VCaP (cell line): ENCODE results near the gene SLAMF6.

Experiments used
- H3K27ac ChIP-seq: fragments of 450-650 bp; 2 replicates; pipeline ENCODE4 v1.5.1; 2017
- TF ChIP-seq, protein P1 (sequence below): fragments of 450-650 bp; conservative IDR thresholded peaks from 2 replicates; pipeline ENCODE4 v1.5.1; 2017; ENCODE audit warnings: mild to moderate bottlenecking, moderate library complexity

The SLAMF6 gene

DNA sequence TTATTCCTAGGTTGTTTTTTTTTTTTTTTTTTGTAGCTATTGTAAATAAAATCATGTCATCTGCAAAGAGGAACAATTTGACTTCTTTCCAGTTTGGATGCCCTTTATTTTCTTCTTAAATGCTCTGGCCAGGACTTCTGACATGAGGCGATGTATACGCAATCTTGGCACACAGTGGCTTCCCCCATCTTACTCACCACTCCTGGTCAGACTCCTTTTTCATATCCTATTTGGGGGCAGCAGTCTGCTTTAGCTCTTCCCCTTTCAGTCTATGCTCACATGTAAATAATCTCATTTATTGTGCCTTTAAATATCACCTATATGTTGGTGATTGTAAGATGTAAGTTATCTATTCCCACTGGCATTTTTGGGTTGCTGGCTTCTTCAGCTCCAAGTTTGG lies 56.1 kb downstream of the SLAMF6 start:
- no peak overlapping the region for H3K27ac ChIP-seq
- TF ChIP-seq, protein P1, sequence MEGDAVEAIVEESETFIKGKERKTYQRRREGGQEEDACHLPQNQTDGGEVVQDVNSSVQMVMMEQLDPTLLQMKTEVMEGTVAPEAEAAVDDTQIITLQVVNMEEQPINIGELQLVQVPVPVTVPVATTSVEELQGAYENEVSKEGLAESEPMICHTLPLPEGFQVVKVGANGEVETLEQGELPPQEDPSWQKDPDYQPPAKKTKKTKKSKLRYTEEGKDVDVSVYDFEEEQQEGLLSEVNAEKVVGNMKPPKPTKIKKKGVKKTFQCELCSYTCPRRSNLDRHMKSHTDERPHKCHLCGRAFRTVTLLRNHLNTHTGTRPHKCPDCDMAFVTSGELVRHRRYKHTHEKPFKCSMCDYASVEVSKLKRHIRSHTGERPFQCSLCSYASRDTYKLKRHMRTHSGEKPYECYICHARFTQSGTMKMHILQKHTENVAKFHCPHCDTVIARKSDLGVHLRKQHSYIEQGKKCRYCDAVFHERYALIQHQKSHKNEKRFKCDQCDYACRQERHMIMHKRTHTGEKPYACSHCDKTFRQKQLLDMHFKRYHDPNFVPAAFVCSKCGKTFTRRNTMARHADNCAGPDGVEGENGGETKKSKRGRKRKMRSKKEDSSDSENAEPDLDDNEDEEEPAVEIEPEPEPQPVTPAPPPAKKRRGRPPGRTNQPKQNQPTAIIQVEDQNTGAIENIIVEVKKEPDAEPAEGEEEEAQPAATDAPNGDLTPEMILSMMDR: no peak

DNA sequence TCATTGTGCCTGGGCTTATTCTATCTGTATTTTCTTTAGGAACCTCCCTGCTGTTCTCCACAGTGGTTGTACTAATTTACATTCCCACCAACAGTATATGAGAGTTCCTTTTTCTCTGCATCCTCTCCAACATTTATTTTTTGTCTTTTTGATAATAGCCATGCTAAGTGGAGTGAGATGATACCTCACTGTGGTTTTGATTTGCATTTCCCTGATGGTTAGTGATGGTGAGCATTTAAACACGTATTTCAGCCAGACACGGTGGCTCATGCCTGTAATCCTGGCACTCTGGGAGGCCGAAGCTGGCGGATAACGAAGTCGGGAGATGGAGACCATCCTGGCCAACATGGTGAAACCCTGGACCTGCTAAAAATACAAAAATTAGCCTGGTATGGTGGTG lies 57.9 kb downstream of the SLAMF6 start:
- TF ChIP-seq, protein P1: no peak
- no peak overlapping the region for H3K27ac ChIP-seq

DNA sequence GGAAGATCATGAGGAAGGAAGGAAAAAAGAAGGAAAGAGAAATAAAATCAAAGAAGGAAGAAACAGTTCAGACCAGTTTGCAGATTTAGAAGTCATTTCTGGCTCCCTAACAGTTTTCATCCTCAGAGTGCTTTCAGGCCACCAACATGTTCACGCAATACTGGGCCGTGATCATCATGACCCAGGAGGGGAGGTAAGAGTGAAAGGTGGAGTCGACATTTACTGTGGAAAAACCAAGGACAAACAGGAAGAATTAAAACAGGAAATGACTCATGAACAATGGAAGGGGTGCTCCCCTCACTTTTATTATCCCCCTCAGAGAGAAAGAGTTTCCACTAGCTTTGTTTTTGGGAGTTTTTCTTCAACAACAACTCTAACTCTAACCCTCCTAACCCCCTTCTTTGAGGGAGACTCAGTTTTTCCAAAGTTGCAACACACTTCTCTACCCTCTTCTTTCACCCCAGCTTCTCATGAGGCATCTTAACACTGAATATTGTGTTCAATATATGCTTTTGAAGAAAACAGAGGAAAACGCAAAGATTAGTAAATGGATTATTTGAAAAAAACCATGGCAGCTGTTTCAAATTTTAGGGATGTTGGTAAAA lies 62.3 kb downstream of the SLAMF6 start:
- H3K27ac ChIP-seq: no peak overlapping the region
- TF ChIP-seq, protein P1: no peak

DNA sequence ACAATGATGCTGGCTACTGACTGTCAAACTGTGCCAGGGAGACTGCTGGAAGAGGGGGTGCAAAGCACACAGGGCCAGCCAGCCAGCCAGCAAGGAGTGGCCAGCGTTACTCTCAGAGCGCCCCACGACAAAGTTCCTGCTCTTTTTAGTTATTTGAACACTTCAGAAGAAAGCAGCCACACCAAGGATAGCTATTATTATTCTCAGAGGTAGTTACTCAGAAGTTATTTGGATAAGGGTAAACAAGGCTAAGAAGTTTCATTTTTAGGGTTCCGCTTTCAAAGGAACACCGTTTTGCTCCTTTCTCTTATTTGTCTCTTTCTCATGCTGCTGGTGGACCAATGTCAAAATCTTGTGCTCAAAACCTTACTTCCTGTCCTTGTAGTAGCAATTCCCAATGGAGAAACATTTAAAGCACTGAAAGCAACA lies 62.8 kb downstream of the SLAMF6 start:
- H3K27ac ChIP-seq: no peak overlapping the region
- TF ChIP-seq, protein P1: no peak

DNA sequence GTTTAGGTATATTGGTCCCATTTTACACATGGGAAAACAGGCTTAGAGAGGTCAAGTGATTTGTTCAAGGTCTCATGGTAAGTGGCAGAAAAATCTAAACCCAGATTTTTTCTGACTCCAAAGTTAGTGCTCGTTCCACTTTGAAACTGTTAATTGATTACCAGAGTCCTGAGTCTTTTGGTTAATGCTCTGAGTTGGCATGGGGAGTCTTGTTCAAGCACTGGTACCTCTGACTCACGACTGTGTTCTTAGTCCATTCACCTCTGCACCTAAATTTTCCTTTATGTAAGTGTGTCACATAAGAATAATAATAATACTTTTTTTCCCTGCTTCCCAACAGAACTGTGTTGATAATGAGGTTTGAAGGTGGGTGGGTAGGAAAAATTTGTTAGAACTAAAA lies 63.4 kb downstream of the SLAMF6 start:
- TF ChIP-seq, protein P1: no peak
- H3K27ac ChIP-seq: no peak overlapping the region

DNA sequence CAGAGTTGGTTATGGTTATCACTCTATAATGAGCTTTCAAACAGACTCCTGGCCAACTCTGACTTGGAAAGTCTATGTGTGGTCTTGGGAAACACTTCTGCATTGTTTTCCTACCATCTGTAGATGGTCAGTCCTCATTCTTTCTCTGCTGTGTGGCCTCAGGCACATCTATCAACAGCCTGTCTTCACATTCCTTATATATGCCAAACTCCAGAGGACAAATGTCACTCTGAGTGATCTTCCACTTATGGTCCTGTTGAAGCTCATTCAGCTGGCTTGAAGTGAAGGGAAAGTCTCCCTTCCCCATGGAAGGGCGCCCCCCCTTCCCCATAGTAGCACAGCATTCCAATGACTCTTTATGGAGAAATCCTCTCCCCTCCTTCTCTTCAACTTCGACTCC lies 64.0 kb downstream of the SLAMF6 start:
- TF ChIP-seq, protein P1: no peak
- no peak overlapping the region for H3K27ac ChIP-seq

DNA sequence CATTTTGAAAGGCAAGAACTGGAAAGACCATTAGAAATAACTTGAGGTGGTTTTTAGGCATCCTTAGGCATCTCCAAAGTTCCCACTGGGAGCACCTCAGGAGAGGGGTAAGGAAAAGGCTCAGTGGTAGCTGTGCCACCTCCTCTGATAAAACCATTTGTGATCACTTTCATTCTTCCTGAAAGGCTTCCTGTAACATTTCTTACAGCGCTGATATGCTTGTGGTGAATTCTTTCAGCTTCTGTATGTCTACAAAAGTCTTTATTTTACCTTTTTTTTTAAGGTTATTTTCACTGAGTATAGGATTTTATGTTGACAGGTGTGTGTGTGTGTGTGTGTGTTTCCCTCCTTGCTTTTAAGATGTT lies 67.9 kb downstream of the SLAMF6 start:
- no peak overlapping the region for H3K27ac ChIP-seq
- TF ChIP-seq, protein P1: no peak
